GM12865 (cell line): ENCODE data around the gene CUTC.

Source experiments
- DNase-seq: peaks from one replicate; pipeline ENCODE4 v3.0.0; 2010; ENCODE audit warnings: low read depth
- H3K4me3 ChIP-seq: 2 replicates; pipeline ENCODE4 v1.5.1; 2011; ENCODE audit warnings: mild to moderate bottlenecking, low read depth, low read length, control low read depth
- CTCF ChIP-seq: IDR thresholded peaks from 2 replicates; pipeline ENCODE4 v1.5.1; 2011; ENCODE audit warnings: low read length, control low read depth, low read depth, inconsistent platforms; ENCODE audit not compliant: insufficient read depth; ENCODE audit errors: missing control alignments

The CUTC gene

GRCh38 chr10:99769706-99770105 lies 37.7 kb downstream of the CUTC start:
- no peak overlapping the region for H3K4me3 ChIP-seq
- no peak for TF ChIP-seq CTCF
- DNase-seq: no peak

- no peak for DNase-seq
- TF ChIP-seq CTCF: no peak
- H3K4me3 ChIP-seq: no peak overlapping the region
These were observed 38.5 kb downstream of the CUTC start for GRCh38 chr10:99770408-99771045.

- H3K4me3 ChIP-seq: no peak overlapping the region
These were observed 43.8 kb downstream of the CUTC start for GRCh38 chr10:99775850-99776249.

GRCh38 chr10:99777918-99778714 lies 46.1 kb downstream of the CUTC start:
- TF ChIP-seq CTCF: no peak
- DNase-seq: peak; percentile 47
- no peak overlapping the region for H3K4me3 ChIP-seq

More at GRCh38 chr10:99775850-99776249, 43.8 kb downstream of the CUTC start:
- no peak for TF ChIP-seq CTCF
- DNase-seq: no peak

GRCh38 chr10:99779335-99779734 lies 47.3 kb downstream of the CUTC start:
- TF ChIP-seq CTCF: no peak
- H3K4me3 ChIP-seq: no peak overlapping the region
- DNase-seq: peak; percentile 45

- DNase-seq: no peak
- no peak for TF ChIP-seq CTCF
- no peak overlapping the region for H3K4me3 ChIP-seq
These were observed 49.8 kb downstream of the CUTC start for GRCh38 chr10:99781734-99782429.
